OCI-LY3 (cell line): Measurements from ENCODE around the gene DIP2C.

Source experiments
- H2AFZ ChIP-seq: fragments of 200-600, 300-600 bp; shearing (Covaris generic); 2 replicates; pipeline ENCODE4 v1.6.0; 2014; ENCODE audit warnings: antibody characterized with exemption, low read depth, low read length
- H3K27ac ChIP-seq: fragments of 200-600, 300-600 bp; sonication (generic); 2 replicates; pipeline ENCODE4 v1.5.1; 2014; ENCODE audit warnings: mild to moderate bottlenecking, low read length, moderate library complexity, mixed read lengths
- H3K27me3 ChIP-seq: fragments of 200-600, 300-600 bp; sonication (generic); 2 replicates; pipeline ENCODE4 v1.6.1; 2014; ENCODE audit warnings: low read depth, low read length, mixed read lengths
- H3K36me3 ChIP-seq: fragments of 200-600, 300-600 bp; sonication (generic); replicated peaks from 2 replicates; pipeline ENCODE3; 2014; ENCODE audit warnings: low read depth, low read length, mixed read lengths
- H3K4me1 ChIP-seq: fragments of 300-600, 200-600 bp; sonication (generic); 2 replicates; pipeline ENCODE4 v1.6.1; 2014; ENCODE audit warnings: low read length, mixed read lengths
- H3K4me2 ChIP-seq: fragments of 200-600, 300-600 bp; sonication (generic); 2 replicates; pipeline ENCODE4 v1.6.1; 2014; ENCODE audit warnings: low read length, mixed read lengths
- H3K4me3 ChIP-seq: fragments of 300-600, 200-600 bp; sonication (generic); 2 replicates; pipeline ENCODE4 v1.5.1; 2014; ENCODE audit warnings: antibody characterized with exemption, mild to moderate bottlenecking, low read length, moderate library complexity
- H3K79me2 ChIP-seq: fragments of 300-600, 200-600 bp; shearing (Covaris generic); 2 replicates; pipeline ENCODE4 v1.6.1; 2014; ENCODE audit warnings: mild to moderate bottlenecking, low read length, mixed read lengths
- H3K9ac ChIP-seq: fragments of 300-600, 200-600 bp; shearing (Covaris generic); 2 replicates; pipeline ENCODE4 v1.6.0; 2014; ENCODE audit warnings: mild to moderate bottlenecking, low read length, moderate library complexity
- H3K9me3 ChIP-seq: fragments of 200-600, 300-600 bp; shearing (Covaris generic); 2 replicates; pipeline ENCODE4 v1.6.1; 2014; ENCODE audit warnings: low read length, mixed read lengths; ENCODE audit not compliant: insufficient read depth
- H4K20me1 ChIP-seq: fragments of 200-600, 300-600 bp; sonication (generic); 2 replicates; pipeline ENCODE4 v1.6.1; 2016; ENCODE audit warnings: low read length, mixed read lengths; ENCODE audit not compliant: insufficient read depth
- CTCF ChIP-seq: fragments of 200-600, 300-600 bp; sonication (generic); IDR thresholded peaks from 2 replicates; pipeline ENCODE4 v1.5.1; 2014; ENCODE audit warnings: antibody characterized with exemption, low read length, low read depth
- EZH2phosphoT487 ChIP-seq: fragments of 200-600 bp; shearing (Covaris generic); IDR thresholded peaks from 2 replicates; pipeline ENCODE4 v1.6.1; 2018; ENCODE audit warnings: antibody characterized with exemption, mixed run types, low read depth

Gene DIP2C

GRCh38 chr10:339038-339391 is 350.5 kb downstream of the DIP2C start:
- Histone ChIP-seq H4K20me1 (no peaks in the 10 kb centered on the region), H3K27me3 (no peaks in the 10 kb centered on the region), H3K36me3 (no peaks in the 10 kb centered on the region), H2AFZ (no peak overlapping the region), H3K79me2 (no peaks in the 10 kb centered on the region), H3K4me2 (no peak overlapping the region), H3K27ac (no peak overlapping the region), H3K4me3 (no peak overlapping the region), H3K4me1 (no peaks in the 10 kb centered on the region), H3K9ac (no peak overlapping the region), H3K9me3 (no peaks in the 10 kb centered on the region)
- no peak for TF ChIP-seq EZH2phosphoT487
- TF ChIP-seq CTCF = no peak

- Histone ChIP-seq H3K79me2 (no peaks in the 10 kb centered on the region), H3K27me3 (no peaks in the 10 kb centered on the region), H4K20me1 (no peaks in the 10 kb centered on the region), H3K36me3 (no peaks in the 10 kb centered on the region), H3K27ac (no peak overlapping the region), H3K4me1 (peaks cover 5% of the 10 kb centered on the region), H3K9ac (no peak overlapping the region), H3K9me3 (no peaks in the 10 kb centered on the region), H3K4me2 (no peak overlapping the region), H3K4me3 (no peak overlapping the region), H2AFZ (no peak overlapping the region)
- no peak for TF ChIP-seq CTCF
- TF ChIP-seq EZH2phosphoT487 = no peak
Observed at GRCh38 chr10:338171-339037, 351.1 kb downstream of the DIP2C start.

- Histone ChIP-seq H3K9me3 (no peaks in the 10 kb centered on the region), H3K4me3 (no peak overlapping the region), H3K27me3 (no peaks in the 10 kb centered on the region), H3K9ac (no peak overlapping the region), H3K27ac (no peak overlapping the region), H4K20me1 (no peaks in the 10 kb centered on the region), H2AFZ (no peak overlapping the region), H3K36me3 (no peaks in the 10 kb centered on the region), H3K4me1 (peaks cover 8% of the 10 kb centered on the region), H3K4me2 (no peak overlapping the region), H3K79me2 (no peaks in the 10 kb centered on the region)
- TF ChIP-seq EZH2phosphoT487 (no peak), CTCF (no peak)
Observed at GRCh38 chr10:336247-336646, 353.2 kb downstream of the DIP2C start.

GRCh38 chr10:335151-335800 is 354.2 kb downstream of the DIP2C start:
- H3K36me3 ChIP-seq = no peaks in the 10 kb centered on the region
- no peak for TF ChIP-seq CTCF
- TF ChIP-seq EZH2phosphoT487 = no peak
- H3K4me2 ChIP-seq = no peak overlapping the region
- no peaks in the 10 kb centered on the region for H4K20me1 ChIP-seq
- no peaks in the 10 kb centered on the region for H3K9me3 ChIP-seq
- no peak overlapping the region for H2AFZ ChIP-seq
- no peak overlapping the region for H3K27ac ChIP-seq
- H3K9ac ChIP-seq = no peak overlapping the region
- peaks cover 9% of the 10 kb centered on the region for H3K4me1 ChIP-seq
- H3K79me2 ChIP-seq = no peaks in the 10 kb centered on the region
- no peaks in the 10 kb centered on the region for H3K27me3 ChIP-seq
- H3K4me3 ChIP-seq = no peak overlapping the region
